Stimulated activated CD8-positive, alpha-beta memory T cell treated with anti-CD3 and anti-CD28 coated beads, Interleukin-7, amount 100 ng/mL, for 4 hours (primary cell): ENCODE measurements around the gene ADSL.

Experiments
- DNase-seq, 2 donors: peaks; one replicate each; pipeline ENCODE4 v3.0.0-alpha.2; 2020; ENCODE audit warnings: low read depth in 2 of 2

ADSL gene

GRCh38 chr22:40405178-40406062, 59.1 kb downstream of the ADSL start:
- DNase-seq = no peak

DNA sequence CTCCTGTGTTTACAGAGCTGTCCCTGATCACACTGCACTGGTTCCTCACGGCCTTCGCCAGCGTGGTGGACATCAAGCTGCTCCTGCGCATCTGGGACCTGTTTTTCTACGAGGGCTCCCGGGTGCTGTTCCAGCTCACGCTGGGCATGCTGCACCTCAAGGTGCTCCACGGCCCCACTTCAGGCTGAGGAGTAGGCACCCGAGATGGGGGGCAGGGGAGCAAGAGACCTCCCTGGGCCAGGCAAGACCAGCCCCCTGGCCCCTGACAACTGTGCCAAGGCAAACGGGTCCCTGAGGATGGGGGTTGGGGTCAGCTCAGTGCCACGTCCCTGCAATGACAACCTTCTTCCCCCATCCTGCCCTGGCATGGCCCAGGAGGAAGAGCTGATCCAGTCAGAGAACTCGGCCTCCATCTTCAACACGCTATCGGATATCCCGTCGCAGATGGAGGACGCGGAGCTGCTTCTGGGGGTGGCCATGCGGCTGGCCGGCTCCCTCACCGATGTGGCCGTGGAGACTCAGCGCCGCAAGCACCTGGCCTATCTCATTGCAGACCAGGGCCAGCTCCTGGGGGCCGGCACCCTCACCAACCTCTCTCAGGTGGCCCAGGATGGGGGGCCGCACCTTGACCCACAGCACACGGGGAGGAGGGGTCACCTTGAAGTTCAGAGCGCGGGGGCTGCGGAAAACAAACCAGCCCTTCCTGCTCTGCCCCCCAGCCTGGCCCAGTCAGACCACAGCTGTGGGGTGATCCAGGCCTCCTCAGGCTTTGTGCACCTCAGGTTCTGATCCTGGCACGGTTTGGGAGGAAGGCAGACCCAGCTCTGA, 60.0 kb downstream of the ADSL start:
- no peak for DNase-seq

DNA sequence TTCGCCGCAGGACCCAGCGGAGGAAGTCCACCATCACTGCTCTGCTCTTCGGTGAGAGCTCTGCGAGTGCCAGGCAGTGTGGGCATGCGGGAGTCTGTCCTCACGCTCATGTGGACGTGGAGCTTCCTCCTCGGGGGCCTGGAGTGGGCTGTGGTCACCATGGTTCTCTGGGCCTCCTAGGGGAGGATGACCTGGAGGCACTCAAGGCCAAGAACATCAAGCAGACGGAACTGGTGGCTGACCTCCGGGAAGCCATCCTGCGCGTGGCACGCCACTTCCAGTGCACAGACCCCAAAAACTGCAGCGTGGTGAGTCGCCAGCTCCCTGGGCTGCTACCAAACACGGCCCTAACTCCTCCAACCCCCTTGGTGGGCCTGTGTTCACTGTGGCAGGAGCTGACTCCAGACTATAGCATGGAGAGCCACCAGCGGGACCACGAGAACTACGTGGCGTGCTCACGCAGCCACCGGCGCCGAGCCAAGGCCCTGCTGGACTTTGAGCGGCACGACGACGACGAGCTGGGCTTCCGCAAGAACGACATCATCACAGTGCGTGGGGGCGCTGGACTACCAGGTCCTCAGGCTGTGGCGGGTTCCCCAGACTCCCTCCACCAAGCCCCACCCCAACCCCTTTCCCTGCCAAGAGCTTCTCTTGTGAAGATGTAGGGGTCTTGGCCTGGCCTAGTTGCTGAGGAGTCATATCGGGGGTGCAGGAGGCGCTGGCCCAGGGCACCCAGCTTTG, 60.9 kb downstream of the ADSL start:
- no peak for DNase-seq

- DNase-seq = no peak
Measured at GRCh38 chr22:40407831-40408717, 61.8 kb downstream of the ADSL start.

DNA sequence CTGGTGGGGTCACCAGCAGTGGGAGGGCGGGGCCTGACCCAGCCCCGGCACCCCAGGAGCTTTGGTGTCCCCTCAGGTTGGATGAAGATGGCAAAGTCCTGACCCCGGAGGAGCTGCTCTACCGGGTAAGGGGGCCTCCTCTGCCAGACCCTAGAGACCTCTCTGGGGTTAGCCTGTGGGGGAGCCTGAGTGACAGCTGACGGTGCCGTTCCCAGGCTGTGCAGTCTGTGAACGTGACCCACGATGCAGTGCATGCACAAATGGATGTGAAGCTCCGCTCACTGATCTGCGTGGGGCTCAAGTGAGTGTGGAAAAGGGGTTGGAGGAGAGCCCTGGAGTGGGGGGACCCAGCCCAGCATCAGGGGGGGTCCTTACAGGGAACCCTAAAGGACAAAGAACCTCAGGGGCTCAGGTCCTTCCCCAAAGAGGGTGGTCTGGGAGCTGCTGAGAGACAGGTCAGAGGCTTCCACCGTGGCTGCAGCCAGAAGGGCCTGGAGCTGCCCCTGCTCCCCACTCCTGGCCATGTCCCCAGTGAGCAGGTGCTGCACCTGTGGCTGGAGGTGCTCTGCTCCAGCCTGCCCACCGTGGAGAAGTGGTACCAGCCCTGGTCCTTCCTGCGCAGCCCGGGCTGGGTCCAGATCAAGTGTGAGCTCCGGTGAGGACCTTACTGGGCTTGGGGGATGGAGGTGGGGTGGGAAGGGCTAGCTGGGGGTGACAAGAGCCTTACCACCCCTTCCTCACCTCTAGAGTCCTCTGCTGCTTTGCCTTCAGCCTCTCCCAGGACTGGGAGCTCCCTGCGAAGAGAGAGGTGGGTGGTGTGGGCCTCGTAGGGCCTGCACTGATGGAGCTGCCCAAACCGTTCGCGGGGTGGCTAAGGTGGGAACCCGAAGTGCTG, 62.7 kb downstream of the ADSL start:
- DNase-seq = no peak

DNA sequence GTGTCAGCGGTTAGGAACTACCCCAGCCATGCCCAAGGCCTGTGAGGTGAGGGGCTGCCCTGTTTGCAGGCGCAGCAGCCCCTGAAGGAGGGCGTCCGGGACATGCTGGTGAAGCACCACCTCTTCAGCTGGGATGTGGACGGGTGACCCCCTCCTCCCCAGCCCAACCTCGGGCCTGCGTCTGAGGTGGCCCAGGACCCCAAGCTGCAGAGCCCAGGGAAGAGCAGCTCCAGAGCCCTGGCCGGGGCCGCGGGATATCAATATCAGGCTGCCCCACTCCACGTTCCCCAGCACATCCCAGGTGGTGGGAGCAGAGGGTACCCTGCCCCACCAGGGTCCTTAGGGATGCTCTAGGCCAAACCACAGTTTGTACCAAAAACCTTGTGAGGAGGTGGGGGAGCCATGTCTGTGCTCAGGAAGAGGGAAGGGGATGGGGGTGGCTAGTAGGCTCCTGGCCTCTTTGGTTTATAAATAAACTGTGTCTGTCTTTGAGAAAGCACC, 63.4 kb downstream of the ADSL start:
- DNase-seq = no peak

GRCh38 chr22:40410272-40410671, 64.0 kb downstream of the ADSL start:
- DNase-seq = no peak

- no peak for DNase-seq
Measured at GRCh38 chr22:40410731-40411505, 64.6 kb downstream of the ADSL start.

DNA sequence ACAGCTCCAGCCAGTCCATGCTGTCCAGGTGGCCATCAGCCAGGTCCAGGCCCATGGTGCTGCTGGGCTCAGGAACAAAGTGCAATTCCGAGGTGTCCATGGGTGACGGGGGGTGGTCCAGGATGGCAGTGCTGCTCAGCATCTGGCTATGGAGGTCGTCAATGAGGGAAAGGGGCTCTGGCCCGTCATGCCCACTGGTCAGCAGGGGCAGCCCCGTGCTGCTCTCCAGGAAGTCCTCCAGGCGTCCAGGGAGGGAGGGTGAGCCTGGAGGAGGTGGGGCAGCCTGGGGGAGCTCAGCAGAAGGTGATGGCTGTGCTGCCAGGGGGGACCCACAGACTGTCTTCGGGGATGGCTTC, 65.2 kb downstream of the ADSL start:
- no peak for DNase-seq

DNA sequence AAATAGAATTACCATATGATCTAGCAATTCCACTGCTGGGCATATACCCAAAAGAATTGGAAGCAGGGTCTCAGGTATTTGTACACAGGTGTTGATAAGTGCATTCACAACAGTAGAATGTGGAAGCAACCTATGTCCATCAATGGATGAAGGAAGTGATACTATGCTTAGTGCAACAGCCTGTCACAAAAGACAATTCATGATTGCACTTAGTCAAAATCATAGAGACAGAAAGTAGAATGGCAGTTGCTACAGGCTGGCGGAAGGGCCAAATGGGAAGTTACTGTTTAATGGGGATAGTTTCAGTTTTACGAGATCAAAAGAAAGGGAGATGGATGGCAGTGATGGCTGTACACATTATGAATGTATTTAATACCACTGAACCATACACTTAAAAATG, 66.1 kb downstream of the ADSL start:
- no peak for DNase-seq

DNA sequence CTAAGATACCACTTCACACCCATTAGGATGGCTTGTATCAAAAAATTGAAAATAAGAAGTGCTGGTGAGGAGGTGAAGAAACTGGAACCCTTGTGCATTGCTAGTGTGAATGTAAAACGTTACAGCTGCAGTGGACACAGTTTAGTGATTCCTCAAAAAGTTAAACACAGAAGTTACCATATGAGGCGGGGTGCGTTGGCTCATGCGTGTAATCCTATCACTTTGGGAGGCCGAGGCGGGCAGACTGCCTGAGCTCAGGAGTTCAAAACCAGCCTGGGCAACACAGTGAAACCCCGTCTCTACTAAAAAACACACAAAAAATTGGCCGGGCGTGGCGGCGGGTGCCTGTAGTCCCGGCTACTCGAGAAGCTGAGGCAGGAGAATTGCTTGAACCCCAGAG, 67.6 kb downstream of the ADSL start:
- no peak for DNase-seq

DNA sequence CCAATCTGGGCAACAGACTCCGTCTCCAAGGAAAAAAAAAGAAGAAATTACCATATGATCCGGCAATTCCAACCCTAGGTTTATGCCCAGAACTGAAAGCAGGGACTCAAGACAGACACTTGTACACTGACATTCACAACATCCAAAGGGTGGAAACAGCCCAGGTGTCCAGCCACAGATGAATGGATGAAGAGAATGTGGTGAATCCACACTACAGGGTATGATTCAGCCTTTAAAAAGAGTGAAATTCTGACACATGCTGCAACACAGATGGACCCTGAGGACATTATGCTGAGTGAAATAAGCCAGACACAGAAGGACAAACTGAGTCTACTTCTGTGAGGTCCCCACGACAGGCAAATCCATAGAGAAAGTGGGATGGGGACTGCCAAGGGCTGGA, 68.0 kb downstream of the ADSL start:
- DNase-seq = no peak

- DNase-seq = no peak
Measured at GRCh38 chr22:40414838-40415505, 68.7 kb downstream of the ADSL start.

GRCh38 chr22:40415531-40416266, 69.4 kb downstream of the ADSL start:
- DNase-seq = no peak

- DNase-seq = no peak
Measured at GRCh38 chr22:40416267-40416570, 69.9 kb downstream of the ADSL start.

DNA sequence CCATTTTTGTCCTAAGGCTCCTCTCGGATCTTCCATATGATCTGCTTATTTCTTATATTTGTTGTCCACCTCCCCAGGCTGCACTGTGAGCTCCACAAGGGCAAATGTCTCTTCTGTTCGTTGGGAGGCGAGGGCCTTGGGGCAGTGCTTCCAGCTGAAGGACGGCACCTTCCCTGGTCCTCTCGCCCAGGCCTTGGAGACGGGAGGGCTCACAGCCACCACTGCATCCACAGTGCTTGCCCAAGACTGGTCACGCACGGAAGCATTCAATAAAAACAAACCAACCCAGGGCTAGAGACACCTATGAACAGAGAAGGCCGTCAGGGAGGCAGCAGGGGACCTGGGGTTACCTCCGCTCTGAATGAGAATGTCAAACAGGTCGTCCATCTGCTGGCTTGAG, 70.3 kb downstream of the ADSL start:
- no peak for DNase-seq

DNA sequence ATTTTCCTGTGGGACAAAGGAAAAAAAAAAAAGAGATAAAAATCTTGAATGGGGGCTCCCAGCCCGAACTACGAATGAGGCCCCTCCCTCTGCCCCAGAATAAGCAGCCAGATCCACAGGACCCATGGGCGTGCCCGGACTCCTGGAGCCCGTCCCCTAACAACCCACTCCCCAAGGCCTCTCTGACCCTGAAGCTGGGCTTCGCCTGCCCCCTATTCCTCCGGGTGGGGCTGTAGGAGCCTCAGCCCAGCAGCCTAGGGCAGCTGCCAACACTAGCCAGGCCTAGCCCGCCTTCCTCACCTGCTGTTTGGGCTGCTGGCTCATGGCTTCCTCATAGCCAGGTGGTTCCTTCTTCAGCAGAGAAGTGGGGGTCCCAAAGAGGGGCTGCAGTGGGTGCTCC, 70.7 kb downstream of the ADSL start:
- no peak for DNase-seq

DNA sequence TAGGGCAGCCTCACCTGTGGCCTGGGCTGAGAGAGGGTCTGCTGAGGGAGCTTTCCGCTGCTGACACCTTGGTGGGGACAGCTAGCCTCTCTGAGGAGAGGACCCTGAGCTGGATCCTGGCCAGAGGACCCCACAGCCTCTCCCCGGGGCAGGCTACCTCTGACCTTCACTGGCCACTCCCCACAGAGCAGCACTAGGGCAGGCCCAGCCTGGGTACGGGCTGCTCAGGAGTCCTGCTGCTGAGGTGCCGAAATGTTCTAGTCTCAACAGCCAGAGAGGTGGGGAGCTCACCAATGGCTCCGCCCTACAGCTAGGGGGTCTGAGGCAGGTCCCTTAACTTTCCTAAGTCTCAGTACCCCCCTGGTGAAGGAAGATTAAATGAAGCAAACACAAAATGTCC, 71.6 kb downstream of the ADSL start:
- DNase-seq = no peak
